ENCODE data around the gene CDH12. TPM values are rescaled to one million over a fixed set of nuclear protein-coding genes. Genes with fewer than 3 reads are reported as not detected.

The CDH12 gene
- total RNA-seq, 3 donors from 2014 or later, result 0.33 to 2.6 (median 1.1) TPM

GRCh38 chr5:22470408-22470807 is 382.7 kb downstream of the CDH12 start:
- intact Hi-C loops (cut with DNase I; ENCODE audit: low total_unique reads), result no loop called here
- no peaks in the 10 kb centered on the region for H3K27me3 ChIP-seq
- no peaks in the 10 kb centered on the region for H3K9me3 ChIP-seq
- DNase-seq (ENCODE audit: low spot score in 2 of 2), result no peak
- H3K36me3 ChIP-seq, result no peaks in the 10 kb centered on the region
- H3K4me3 ChIP-seq, result no peak overlapping the region
- no peak for TF ChIP-seq CTCF (IDR thresholded peaks at IDR 0.05)
- no peak for TF ChIP-seq POLR2AphosphoS5 (IDR thresholded peaks at IDR 0.05)
- TF ChIP-seq POLR2A (IDR thresholded peaks at IDR 0.05), result no peak
- no peak overlapping the region for H3K27ac ChIP-seq
- H3K4me1 ChIP-seq, result no peaks in the 10 kb centered on the region

GRCh38 chr5:22465616-22466015 is 387.5 kb downstream of the CDH12 start:
- intact Hi-C loops (cut with DNase I; ENCODE audit: low total_unique reads), result no loop called here
- DNase-seq (ENCODE audit: low spot score in 2 of 2), result no peak
- TF ChIP-seq POLR2AphosphoS5 (IDR thresholded peaks at IDR 0.05) (no peak), POLR2A (IDR thresholded peaks at IDR 0.05) (no peak), CTCF (IDR thresholded peaks at IDR 0.05) (no peak)
- H3K27me3 ChIP-seq, result no peaks in the 10 kb centered on the region
- H3K4me1 ChIP-seq, result no peaks in the 10 kb centered on the region
- no peaks in the 10 kb centered on the region for H3K9me3 ChIP-seq
- H3K36me3 ChIP-seq, result no peaks in the 10 kb centered on the region
- H3K4me3 ChIP-seq, result no peak overlapping the region
- H3K27ac ChIP-seq, result no peak overlapping the region

GRCh38 chr5:22465177-22465576 is 388.0 kb downstream of the CDH12 start:
- no peaks in the 10 kb centered on the region for H3K27me3 ChIP-seq
- H3K9me3 ChIP-seq, result no peaks in the 10 kb centered on the region
- no peak overlapping the region for H3K4me3 ChIP-seq
- H3K36me3 ChIP-seq, result no peaks in the 10 kb centered on the region
- no peak overlapping the region for H3K27ac ChIP-seq
- intact Hi-C loops (cut with DNase I; ENCODE audit: low total_unique reads), result no loop called here
- TF ChIP-seq CTCF (IDR thresholded peaks at IDR 0.05) (no peak), POLR2A (IDR thresholded peaks at IDR 0.05) (no peak), POLR2AphosphoS5 (IDR thresholded peaks at IDR 0.05) (no peak)
- no peaks in the 10 kb centered on the region for H3K4me1 ChIP-seq
- no peak for DNase-seq (ENCODE audit: low spot score in 2 of 2)

- intact Hi-C loops (cut with DNase I; ENCODE audit: low total_unique reads), result no loop called here
- Histone ChIP-seq H3K27me3 (no peaks in the 10 kb centered on the region), H3K4me1 (no peaks in the 10 kb centered on the region), H3K4me3 (no peak overlapping the region), H3K27ac (no peak overlapping the region), H3K36me3 (no peaks in the 10 kb centered on the region), H3K9me3 (no peaks in the 10 kb centered on the region)
- TF ChIP-seq POLR2A (IDR thresholded peaks at IDR 0.05) (no peak), POLR2AphosphoS5 (IDR thresholded peaks at IDR 0.05) (no peak)
- no peak for DNase-seq (ENCODE audit: low spot score in 2 of 2)
These were observed 393.0 kb downstream of the CDH12 start for GRCh38 chr5:22460189-22460588.

GRCh38 chr5:22432905-22433304 is 420.2 kb downstream of the CDH12 start:
- Histone ChIP-seq H3K4me3 (no peak overlapping the region), H3K4me1 (no peaks in the 10 kb centered on the region), H3K36me3 (no peaks in the 10 kb centered on the region), H3K9me3 (no peaks in the 10 kb centered on the region), H3K27ac (no peak overlapping the region), H3K27me3 (no peaks in the 10 kb centered on the region)
- intact Hi-C loops (cut with DNase I; ENCODE audit: low total_unique reads), result no loop called here
- TF ChIP-seq POLR2AphosphoS5 (IDR thresholded peaks at IDR 0.05) (no peak), POLR2A (IDR thresholded peaks at IDR 0.05) (no peak), CTCF (IDR thresholded peaks at IDR 0.05) (no peak)
- no peak for DNase-seq (ENCODE audit: low spot score in 2 of 2)

- H3K4me3 ChIP-seq, result no peak overlapping the region
- intact Hi-C loops (cut with DNase I; ENCODE audit: low total_unique reads), result no loop called here
- no peaks in the 10 kb centered on the region for H3K27me3 ChIP-seq
- no peaks in the 10 kb centered on the region for H3K9me3 ChIP-seq
- no peak for DNase-seq (ENCODE audit: low spot score in 2 of 2)
- no peak overlapping the region for H3K27ac ChIP-seq
- TF ChIP-seq POLR2A (IDR thresholded peaks at IDR 0.05), result no peak
- no peak for TF ChIP-seq POLR2AphosphoS5 (IDR thresholded peaks at IDR 0.05)
- no peak for TF ChIP-seq CTCF (IDR thresholded peaks at IDR 0.05)
- H3K36me3 ChIP-seq, result no peaks in the 10 kb centered on the region
- H3K4me1 ChIP-seq, result no peaks in the 10 kb centered on the region
These were observed 421.3 kb downstream of the CDH12 start for GRCh38 chr5:22431840-22432239.
